GM19463 (cell line): ENCODE data around the gene UBN2.

Source experiments
- ATAC-seq: cut with Tn5 transposase; IDR thresholded peaks from one replicate; pipeline ENCODE4 v1.9.1; 2021; ENCODE audit warnings: mild to moderate bottlenecking, moderate library complexity; ENCODE audit not compliant: unreplicated experiment

UBN2 gene

DNA sequence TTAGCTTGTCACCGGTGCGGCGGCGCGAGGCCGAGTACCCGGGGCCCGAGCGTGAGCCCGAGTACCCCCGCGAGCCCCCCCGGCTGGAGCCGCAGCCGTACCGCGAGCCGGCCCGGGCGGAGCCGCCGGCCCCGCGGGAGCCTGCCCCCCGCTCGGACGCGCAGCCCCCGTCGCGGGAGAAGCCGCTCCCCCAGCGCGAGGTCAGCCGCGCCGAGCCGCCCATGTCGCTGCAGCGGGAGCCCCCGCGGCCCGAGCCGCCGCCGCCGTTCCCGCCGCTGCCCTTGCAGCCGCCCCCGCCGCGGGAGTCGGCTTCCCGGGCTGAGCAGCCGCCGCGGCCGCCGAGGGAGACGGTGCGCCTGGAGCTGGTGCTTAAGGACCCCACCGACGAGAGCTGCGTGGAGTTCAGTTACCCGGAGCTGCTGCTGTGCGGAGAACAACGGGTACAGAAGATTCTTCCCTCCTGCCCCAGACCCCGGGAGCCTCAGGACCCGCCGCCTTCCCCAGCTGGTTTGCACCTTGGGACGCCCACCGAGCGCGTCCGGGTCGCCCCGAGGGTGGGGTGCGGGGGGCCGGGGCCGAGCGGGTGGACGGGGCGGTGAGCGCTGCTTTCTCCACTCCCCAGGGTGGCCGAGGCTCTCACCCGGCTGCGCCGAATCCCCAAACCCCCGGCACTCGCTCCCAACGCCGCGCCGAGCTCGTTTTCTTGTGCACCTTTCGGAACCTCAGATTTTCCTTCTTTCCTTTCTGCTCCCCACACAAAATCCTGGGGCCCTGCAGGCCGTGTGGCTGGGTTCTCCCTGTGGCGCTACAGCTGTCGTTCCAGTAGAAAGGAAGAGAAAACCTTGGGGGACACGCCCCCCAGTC lies 708 bp downstream of the UBN2 start:
- ATAC-seq: peak; percentile 23

DNA sequence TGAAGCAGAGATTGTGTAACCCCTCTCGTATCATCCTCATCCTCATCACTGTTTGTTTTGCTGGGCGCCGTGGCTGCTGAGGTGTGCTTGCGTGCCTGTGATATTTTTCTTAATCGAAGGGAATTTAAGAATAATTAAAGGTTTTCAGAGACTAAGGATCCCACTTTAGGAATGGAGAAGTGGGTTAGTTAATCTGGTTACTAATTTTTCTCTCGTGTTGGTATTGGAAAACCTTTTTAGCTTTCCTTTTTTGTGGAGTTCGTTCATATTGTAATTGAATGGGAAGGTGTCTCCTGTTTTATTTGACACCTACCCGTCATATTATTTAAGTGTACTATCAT lies 1.3 kb downstream of the UBN2 start:
- no peak for ATAC-seq

DNA sequence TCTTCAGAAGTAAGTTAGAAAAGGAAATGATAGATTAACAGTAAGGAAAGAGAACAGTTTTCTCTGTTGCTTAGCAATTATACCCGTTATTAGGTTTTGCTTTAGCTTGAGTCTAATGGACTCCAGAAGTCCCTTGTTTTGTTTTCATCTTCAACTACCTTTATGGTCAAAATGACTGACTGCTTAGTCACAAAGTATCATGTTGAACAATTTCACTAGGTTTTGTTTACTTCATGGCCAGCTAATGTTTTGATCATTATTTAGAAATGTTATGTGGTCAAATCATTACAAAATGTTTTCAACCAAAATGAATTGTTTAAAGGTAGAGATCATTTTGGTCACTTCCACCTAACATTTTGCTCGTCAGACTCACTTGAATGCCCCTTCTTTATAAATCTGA lies 1.9 kb downstream of the UBN2 start:
- ATAC-seq: no peak

- no peak for ATAC-seq
These were observed 10.2 kb downstream of the UBN2 start for GRCh38 chr7:139241258-139241657.

GRCh38 chr7:139242741-139243281 lies 11.8 kb downstream of the UBN2 start:
- no peak for ATAC-seq

- ATAC-seq: no peak
These were observed 14.4 kb downstream of the UBN2 start for GRCh38 chr7:139245401-139245800.

- no peak for ATAC-seq
These were observed 15.5 kb downstream of the UBN2 start for GRCh38 chr7:139246494-139246893.

GRCh38 chr7:139246905-139247304 lies 15.9 kb downstream of the UBN2 start:
- ATAC-seq: no peak

DNA sequence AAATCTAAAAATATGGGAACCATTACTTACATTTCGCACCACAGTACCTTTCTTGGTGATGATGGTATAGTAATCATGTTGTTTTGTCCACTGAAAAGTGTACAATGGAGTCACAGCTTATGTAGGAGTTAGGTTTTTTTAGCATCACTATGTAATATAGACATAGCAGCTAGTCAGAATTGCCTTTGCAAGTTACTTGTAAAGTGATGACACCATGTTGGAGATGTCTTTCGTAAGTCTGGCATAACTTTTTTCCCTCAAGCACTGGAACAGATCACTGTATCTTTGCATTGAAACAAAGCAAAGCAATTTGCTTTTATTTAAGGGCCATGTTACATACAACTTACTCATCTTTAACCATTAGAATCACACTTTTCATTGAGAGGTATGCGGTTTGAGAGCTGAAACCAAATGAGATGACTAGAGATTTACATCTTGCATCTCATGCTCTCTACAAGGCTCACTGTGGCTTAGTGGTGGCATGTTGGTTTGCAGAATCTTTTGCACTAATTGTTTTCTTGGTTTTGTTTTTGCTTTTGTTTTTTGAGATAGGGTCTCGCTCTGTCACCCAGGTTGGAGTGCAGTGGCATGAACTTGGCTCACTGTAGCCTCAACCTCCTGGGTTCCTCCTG lies 18.3 kb downstream of the UBN2 start:
- no peak for ATAC-seq

DNA sequence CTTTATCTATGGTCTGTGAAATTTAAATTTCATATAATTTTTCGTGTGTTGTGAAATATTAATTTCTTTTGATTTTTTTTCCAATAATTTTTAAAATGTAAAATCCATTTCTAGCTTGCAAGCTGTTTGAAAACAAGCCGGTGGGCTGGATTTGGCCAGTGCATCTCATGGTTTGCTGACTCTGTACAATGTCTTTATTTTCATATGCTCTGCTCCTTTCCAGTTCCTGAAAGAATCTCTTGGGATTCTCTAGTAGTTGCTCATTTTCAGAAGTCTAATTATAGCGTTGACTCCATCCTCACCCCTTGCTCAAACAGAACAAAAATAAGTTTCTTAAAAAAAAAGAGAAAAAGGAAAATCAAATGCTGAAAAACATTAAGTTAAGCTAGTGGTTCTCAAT lies 21.4 kb downstream of the UBN2 start:
- no peak for ATAC-seq

DNA sequence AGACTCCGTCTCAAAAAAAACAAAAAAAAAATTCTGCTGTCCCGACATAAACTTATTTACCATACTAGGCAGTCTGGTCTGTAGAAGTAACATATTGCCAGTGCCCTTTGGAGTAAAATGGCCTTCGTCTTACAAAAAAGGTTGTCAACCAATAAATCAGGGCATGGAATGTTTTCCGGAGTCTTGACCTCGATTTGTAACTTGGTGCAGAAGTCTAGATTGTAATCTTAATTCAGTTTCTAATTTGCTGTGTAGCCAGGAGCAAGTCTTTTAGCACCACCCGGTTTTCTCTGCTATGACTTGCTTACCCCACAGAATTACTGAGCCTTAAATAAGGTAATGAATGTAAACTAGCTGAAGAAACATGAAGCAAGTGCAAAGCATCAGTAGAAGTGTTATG lies 23.2 kb downstream of the UBN2 start:
- ATAC-seq: no peak

DNA sequence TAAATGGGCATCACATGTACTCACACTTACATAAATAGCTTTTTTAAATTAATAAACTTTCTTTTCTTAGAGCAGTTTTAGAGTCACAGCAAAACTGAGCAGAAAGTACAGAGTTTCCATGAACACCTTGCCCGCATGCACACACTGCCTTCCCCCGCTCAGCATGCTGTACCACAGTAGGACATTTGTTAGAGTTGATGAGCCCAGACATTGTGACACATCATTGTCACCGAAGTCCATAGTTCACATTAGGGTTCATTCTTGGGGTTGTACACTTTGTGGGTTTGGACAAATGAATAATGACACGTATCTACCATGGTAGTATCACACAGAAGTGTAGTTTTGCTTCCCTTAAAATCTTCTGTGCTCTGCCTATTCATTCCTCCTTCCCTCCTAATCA lies 23.7 kb downstream of the UBN2 start:
- ATAC-seq: no peak

- ATAC-seq: no peak
These were observed 24.3 kb downstream of the UBN2 start for GRCh38 chr7:139255290-139255689.

DNA sequence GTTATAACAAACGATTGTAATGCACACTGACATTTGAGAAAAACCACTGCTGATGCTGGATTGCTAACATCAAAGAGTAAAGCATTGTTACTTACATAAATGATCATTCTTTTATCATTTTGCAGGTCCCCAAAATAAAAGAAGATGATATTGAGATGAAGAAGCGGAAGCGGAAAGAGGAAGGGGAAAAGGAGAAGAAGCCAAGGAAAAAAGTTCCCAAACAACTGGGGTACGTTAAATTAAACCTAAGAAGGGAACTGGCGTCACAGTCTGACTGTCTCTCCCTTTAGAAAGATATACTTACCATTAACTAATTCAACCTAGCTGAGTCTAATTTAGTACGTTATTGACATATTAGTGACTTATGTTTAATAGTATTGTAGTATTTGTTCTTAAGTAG lies 28.1 kb downstream of the UBN2 start:
- no peak for ATAC-seq

DNA sequence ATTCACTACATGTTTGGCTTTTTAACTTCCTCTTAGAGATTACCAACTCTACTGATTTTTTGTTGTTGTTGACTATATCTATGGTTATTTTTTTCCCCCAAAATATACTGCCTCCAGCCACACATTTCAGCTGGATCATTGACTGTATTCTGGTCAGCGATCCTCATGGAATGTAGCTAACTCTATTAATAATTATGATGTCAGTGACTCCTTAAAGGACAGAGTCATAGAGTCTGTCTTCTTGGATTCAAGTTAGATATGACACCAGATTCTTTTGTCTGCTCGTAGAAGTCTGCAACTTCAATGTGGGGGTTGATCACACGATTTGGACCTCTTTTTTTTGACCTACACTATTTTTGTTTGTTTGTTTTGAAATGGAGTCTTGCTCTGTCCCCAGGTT lies 33.2 kb downstream of the UBN2 start:
- ATAC-seq: no peak

- ATAC-seq: no peak
These were observed 34.6 kb downstream of the UBN2 start for GRCh38 chr7:139265673-139266072.

- no peak for ATAC-seq
These were observed 40.9 kb downstream of the UBN2 start for GRCh38 chr7:139271718-139272628.

- no peak for ATAC-seq
These were observed 53.3 kb downstream of the UBN2 start for GRCh38 chr7:139284252-139284896.

GRCh38 chr7:139286144-139286543 lies 55.1 kb downstream of the UBN2 start:
- no peak for ATAC-seq

DNA sequence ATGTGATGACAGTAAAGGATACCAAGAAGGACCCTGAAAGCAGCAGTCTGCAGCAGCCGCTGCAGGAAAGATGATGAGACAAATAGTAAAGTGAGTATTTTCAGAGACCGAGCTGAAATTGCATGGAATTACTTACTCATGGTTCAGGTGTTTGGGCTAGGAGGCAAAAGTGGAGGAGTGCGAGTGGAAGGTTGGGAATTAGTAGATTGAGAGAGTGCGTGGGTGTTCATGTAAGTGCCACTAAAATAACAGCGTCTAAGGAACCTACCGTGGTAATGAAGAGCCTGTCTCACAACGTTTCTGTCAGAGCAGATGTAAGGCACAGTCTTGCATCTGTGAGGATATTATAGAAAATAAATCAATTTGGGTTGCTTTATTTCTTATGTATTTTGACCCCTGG lies 61.8 kb downstream of the UBN2 start:
- no peak for ATAC-seq

DNA sequence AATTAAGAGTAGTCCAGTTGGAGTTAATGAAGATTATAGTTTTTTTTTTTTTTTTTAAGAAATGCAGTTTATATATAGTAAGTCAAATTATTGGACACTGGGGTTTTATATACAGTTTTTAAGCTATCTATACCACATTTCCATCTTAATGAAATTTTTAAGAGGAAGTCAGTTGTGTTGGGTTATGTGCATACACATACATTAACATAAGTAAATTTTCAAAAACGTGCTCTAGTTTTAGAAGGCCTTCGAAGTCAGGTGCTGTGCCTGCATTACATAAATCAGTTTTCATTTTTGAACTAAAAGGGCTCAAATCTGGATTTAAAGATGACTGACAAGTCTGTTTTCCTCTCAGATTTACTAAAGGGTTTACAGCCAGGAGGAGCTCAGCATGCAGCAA lies 62.5 kb downstream of the UBN2 start:
- no peak for ATAC-seq
